GM19351 (cell line): ENCODE results near the gene POLR3E.

ENCODE experiments used
- ATAC-seq: cut with Tn5 transposase; IDR thresholded peaks from one replicate; pipeline ENCODE4 v1.9.1; 2021; ENCODE audit warnings: mild to moderate bottlenecking, moderate library complexity; ENCODE audit not compliant: unreplicated experiment

Gene POLR3E, protein sequence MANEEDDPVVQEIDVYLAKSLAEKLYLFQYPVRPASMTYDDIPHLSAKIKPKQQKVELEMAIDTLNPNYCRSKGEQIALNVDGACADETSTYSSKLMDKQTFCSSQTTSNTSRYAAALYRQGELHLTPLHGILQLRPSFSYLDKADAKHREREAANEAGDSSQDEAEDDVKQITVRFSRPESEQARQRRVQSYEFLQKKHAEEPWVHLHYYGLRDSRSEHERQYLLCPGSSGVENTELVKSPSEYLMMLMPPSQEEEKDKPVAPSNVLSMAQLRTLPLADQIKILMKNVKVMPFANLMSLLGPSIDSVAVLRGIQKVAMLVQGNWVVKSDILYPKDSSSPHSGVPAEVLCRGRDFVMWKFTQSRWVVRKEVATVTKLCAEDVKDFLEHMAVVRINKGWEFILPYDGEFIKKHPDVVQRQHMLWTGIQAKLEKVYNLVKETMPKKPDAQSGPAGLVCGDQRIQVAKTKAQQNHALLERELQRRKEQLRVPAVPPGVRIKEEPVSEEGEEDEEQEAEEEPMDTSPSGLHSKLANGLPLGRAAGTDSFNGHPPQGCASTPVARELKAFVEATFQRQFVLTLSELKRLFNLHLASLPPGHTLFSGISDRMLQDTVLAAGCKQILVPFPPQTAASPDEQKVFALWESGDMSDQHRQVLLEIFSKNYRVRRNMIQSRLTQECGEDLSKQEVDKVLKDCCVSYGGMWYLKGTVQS

DNA sequence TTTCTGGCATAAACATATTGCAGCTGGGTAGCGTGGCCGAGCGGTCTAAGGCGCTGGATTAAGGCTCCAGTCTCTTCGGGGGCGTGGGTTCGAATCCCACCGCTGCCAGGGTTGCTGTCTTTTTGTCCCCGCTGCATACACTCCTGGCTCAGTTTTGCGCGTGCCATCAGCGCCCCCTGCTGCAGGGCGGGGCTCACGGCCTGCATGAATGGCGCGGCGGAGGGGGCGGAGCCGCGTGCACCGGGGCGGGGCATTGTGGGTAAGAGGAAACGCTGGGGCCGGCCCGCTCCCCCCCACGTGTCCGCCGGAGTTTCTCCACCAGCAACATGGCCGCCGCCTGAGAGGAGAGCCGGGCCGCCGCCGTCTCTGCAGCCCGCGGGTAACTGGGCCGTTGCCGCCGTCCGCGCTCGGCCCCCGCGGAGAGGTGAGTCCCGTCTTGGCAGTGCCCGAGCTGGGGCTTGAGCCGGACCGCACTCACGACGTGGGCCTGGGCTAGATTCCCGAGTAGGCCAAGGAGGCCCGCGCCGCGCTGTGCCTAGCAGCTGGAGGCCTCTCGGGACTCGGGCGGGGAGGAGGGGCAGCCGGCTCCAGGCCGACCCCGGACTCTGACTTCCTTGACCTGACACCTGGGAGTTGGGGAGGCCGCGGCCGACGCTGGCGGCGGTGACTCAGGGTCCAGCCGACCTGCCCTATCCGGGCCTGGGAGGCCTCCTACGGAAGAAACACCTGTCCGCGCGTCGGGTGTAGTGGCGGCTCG, at the start of gene POLR3E:
Gene POLR3E (plus strand): TSS at position 296 of the 757 bp plus-strand sequence. CDS start 5,560 bp downstream, outside the sequence.
- ATAC-seq = peak; percentile 79

- ATAC-seq = no peak
Observed at GRCh38 chr16:22250522-22250921, 46.7 kb upstream of the POLR3E start.

GRCh38 chr16:22252317-22252716, 44.9 kb upstream of the POLR3E start:
- ATAC-seq = no peak

- no peak for ATAC-seq
Observed at GRCh38 chr16:22253272-22253671, 43.9 kb upstream of the POLR3E start.

GRCh38 chr16:22255335-22255734, 41.9 kb upstream of the POLR3E start:
- no peak for ATAC-seq

DNA sequence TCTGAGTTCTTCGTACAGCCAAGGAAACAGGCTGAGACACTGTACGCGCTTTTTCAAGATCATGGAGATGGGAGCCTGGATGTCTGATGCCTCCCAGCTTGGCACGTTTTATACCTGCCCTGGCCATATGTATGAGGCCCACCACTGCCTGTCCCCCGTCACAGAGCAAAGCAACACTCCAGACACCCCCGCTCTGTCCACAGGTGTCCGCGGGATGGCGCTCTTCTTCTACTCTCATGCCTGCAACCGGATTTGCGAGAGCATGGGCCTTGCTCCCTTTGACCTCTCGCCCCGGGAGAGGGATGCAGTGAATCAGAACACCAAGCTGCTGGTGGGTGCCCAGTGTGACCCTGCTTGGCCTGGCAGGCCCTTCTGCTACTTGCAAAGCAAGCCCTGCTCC, 39.8 kb upstream of the POLR3E start:
- no peak for ATAC-seq

GRCh38 chr16:22260490-22260889, 36.7 kb upstream of the POLR3E start:
- no peak for ATAC-seq

GRCh38 chr16:22262460-22262859, 34.7 kb upstream of the POLR3E start:
- ATAC-seq = no peak

GRCh38 chr16:22264786-22265185, 32.4 kb upstream of the POLR3E start:
- no peak for ATAC-seq

DNA sequence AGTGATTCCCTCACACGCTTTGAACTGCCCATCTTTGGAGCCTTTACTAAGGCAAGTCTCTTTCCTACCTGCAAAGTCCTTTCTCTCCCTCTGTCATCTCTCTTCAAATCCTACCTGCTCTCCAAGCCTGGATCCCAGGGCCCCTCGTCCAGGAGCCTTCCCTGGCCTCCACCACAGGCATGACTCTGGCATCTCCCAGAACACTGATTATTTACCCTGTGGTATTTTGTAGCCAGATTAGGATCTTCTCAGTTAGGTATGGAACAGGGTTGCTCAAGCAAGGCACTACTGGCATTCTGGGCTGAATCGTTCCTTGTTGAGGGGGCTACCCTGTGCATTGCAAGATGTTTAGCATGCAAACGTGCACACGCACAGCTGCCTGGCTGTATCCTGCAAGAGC, 31.9 kb upstream of the POLR3E start:
- ATAC-seq = no peak

DNA sequence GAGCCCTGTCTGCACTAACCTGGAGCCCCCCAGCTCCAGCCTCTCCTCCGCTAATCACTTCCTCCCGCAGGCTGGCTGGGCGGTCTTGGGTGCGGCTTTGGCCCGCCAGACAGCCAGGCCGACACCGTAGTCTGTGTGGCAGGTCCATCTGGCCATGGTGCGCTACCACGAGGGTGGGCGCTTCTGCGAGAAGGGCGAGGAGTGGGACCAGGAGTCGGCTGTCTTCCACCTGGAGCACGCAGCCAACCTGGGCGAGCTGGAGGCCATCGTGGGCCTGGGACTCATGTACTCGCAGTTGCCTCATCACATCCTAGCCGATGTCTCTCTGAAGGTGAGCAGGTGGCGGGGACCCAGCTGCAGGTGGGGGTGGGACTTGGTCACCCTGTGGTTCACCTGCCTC, 30.7 kb upstream of the POLR3E start:
- no peak for ATAC-seq

- no peak for ATAC-seq
Observed at GRCh38 chr16:22267764-22268163, 29.4 kb upstream of the POLR3E start.

- ATAC-seq = no peak
Observed at GRCh38 chr16:22270525-22270924, 26.7 kb upstream of the POLR3E start.

DNA sequence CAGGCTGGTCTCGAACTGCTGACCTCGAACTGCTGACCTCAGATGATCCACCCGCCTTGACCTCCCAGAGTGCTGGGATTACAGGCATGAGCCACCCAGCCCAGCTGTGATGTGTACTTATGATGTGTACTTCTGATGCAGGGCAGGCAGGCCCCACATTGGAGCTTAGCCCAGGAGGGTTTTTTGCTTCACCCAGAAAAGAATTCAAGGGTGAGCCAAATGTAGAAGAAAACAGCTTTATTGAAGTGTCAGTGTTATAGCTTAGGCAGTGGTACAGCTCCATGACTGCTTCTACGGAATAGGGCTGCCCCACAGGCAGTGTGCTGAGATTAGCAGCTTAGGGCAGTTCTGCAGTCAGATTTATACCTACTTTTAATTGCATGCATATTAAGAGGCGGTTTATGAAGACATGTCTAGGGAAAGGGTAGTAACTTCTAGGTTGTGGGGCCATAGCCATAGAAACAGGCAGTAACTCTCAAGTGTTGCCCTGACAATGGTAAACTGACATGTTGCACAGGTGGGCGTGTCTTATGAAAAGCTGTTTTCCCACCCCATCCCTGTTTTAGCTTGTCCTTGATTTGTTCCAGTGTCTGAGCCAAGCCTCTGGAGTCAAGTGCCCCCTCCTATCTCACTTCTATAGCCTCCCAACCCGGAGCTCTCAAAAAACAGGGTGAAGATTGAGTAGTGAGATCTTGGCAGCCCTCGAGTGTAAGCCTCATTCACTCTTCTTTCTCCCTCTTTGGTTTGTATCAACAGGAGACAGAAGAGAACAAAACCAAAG, 24.1 kb upstream of the POLR3E start:
- ATAC-seq = no peak

GRCh38 chr16:22274916-22275315, 22.3 kb upstream of the POLR3E start:
- ATAC-seq = no peak

DNA sequence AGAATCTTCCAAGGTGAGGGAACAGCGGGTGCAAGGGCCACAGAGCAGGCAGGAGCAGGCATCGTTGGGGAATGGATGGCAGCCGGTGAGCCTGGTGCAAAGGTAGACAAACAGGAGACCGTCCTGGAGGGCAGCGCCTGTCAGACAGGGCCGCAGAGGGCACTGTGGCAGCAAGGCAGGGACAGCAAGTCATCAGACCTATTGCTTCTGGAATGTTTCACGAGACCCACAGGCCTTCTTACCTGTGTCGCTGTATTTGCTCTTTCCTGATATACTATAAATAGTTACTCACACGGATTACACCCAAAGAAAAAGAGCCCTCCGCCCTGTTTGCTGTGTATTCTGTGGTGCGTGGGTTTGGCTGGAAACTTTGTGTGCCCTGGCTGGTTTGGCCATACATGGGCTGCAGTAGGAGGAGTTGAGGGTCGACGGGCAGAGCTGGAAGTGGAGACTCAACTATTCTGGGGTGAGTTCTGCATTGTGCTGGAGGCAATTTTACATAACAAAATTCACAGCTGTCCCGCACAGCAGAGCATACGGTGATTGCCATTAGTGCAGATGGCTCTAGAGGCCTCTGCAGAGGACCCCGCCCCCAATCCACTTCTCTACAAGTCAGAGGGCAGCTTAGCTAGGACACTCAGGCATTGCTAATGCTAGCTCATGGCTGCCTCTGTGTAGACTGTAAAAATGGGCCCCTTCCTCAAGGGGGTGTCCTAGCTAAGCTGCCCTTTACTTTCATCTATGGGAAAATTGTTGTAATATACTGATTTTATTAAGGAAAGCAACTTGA, 18.6 kb upstream of the POLR3E start:
- no peak for ATAC-seq

GRCh38 chr16:22282254-22282892, 14.8 kb upstream of the POLR3E start:
- no peak for ATAC-seq

DNA sequence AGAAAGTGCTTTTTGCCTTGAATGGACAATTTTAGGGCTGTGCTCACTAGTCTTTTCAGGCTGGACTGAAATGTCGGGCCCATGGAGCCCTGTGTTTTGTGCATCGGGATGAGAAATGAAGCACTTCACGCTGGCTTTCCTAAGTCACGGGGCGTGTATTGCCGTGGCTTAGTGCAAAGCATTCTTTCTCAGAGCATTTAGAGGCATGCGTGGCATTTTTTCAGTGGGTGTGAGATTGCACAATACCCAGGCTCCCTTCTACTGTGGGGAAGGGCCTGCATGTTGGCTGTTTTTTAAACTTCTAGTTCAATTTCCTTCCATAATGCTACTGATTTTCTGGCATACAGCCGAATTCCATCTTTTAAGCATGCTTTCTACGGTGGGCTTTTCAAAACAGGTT, 12.6 kb upstream of the POLR3E start:
- ATAC-seq = no peak

- ATAC-seq = no peak
Observed at GRCh38 chr16:22285080-22285479, 12.1 kb upstream of the POLR3E start.

- no peak for ATAC-seq
Observed at GRCh38 chr16:22291020-22291419, 6.2 kb upstream of the POLR3E start.
